Stimulated activated naive CD8-positive, alpha-beta T cell treated with anti-CD3 and anti-CD28 coated beads, Interleukin-15, Interleukin-2, amounts not matched to agents 100 U/mL and 50 U/mL, for 24 hours (primary cell): ENCODE results near the gene SNCAIP.

Experiments used
- ATAC-seq: fragments of 150-1000 bp; cut with Tn5 transposase; one replicate; pipeline ENCODE4 v1.10.0; 2021
- DNase-seq: peaks from one replicate; pipeline ENCODE4 v3.0.0; 2021

The SNCAIP gene

GRCh38 chr5:122501089-122501435 is 189.0 kb downstream of the SNCAIP start:
- no peak for DNase-seq
- no peak for ATAC-seq

GRCh38 chr5:122507045-122507444 is 195.0 kb downstream of the SNCAIP start:
- ATAC-seq: no peak
- no peak for DNase-seq

GRCh38 chr5:122507581-122507980 is 195.5 kb downstream of the SNCAIP start:
- DNase-seq (no peak), ATAC-seq (no peak)

- no peak for DNase-seq
- no peak for ATAC-seq
These were observed 196.6 kb downstream of the SNCAIP start for GRCh38 chr5:122508623-122509022.
